ENCODE data around the gene C10orf53.
"Not testable (repeated sequence)": the region's sequence is repeated elsewhere in the genome, so short reads cannot be mapped to it uniquely, and the experiment has no call there.

The C10orf53 gene

GRCh38 chr10:49688920-49689319 lies 9.5 kb downstream of the C10orf53 start:
- DNase-seq: no peak

GRCh38 chr10:49689882-49690510 lies 10.5 kb downstream of the C10orf53 start:
- DNase-seq: no peak

- no peak for DNase-seq
Measured at GRCh38 chr10:49690698-49691356, 11.4 kb downstream of the C10orf53 start.

- no peak for DNase-seq
Measured at GRCh38 chr10:49691588-49691987, 12.1 kb downstream of the C10orf53 start.

- DNase-seq: no peak
Measured at GRCh38 chr10:49694466-49694865, 15.0 kb downstream of the C10orf53 start.

- DNase-seq: no peak
Measured at GRCh38 chr10:49696311-49696710, 16.9 kb downstream of the C10orf53 start.

GRCh38 chr10:49698679-49699078 lies 19.2 kb downstream of the C10orf53 start:
- DNase-seq: no peak

GRCh38 chr10:49700211-49700610 lies 20.8 kb downstream of the C10orf53 start:
- DNase-seq: no peak

GRCh38 chr10:49700997-49701396 lies 21.5 kb downstream of the C10orf53 start:
- DNase-seq: no peak

- no peak for DNase-seq
Measured at GRCh38 chr10:49707585-49707984, 28.1 kb downstream of the C10orf53 start.

- DNase-seq: no peak
Measured at GRCh38 chr10:49709934-49710333, 30.5 kb downstream of the C10orf53 start.

- DNase-seq: no peak
Measured at GRCh38 chr10:49710966-49711365, 31.5 kb downstream of the C10orf53 start.

GRCh38 chr10:49711481-49711880 lies 32.0 kb downstream of the C10orf53 start:
- DNase-seq: no peak

- DNase-seq: no peak
Measured at GRCh38 chr10:49713266-49713665, 33.8 kb downstream of the C10orf53 start.

- DNase-seq: not testable (repeated sequence)
Measured at GRCh38 chr10:49715157-49715556, 35.7 kb downstream of the C10orf53 start.

- DNase-seq: no peak
Measured at GRCh38 chr10:49726593-49726992, 47.1 kb downstream of the C10orf53 start.

- no peak for DNase-seq
Measured at GRCh38 chr10:49733866-49734265, 54.4 kb downstream of the C10orf53 start.

- no peak for DNase-seq
Measured at GRCh38 chr10:49734676-49735075, 55.2 kb downstream of the C10orf53 start.

GRCh38 chr10:49735161-49735560 lies 55.7 kb downstream of the C10orf53 start:
- DNase-seq: no peak

- DNase-seq: no peak
Measured at GRCh38 chr10:49735848-49736563, 56.6 kb downstream of the C10orf53 start.

- DNase-seq: no peak
Measured at GRCh38 chr10:49736564-49737113, 57.2 kb downstream of the C10orf53 start.

GRCh38 chr10:49737474-49738201 lies 58.2 kb downstream of the C10orf53 start:
- DNase-seq: no peak

All from left hindlimb (tissue), 1 donor.